Esophagus (tissue), 2 donors: ENCODE measurements around the gene SLC30A1. TPM values are rescaled to one million over a fixed set of nuclear protein-coding genes. Genes with fewer than 3 reads are reported as not detected.

Experiments
- H3K27ac ChIP-seq, 2 donors: one replicate each; pipeline ENCODE4 v1.5.1; 2013; ENCODE audit warnings: low read depth in 2 of 2, mild to moderate bottlenecking in 2 of 2, inconsistent platforms in 1 of 2, low read length in 1 of 2, moderate library complexity in 1 of 2
- H3K27me3 ChIP-seq, 2 donors: one replicate each; pipeline ENCODE4 v1.6.1; 2013; ENCODE audit warnings: low read length in 2 of 2, control low read depth in 1 of 2, mild to moderate bottlenecking in 1 of 2; ENCODE audit not compliant: insufficient read depth in 2 of 2, control insufficient read depth in 1 of 2
- H3K36me3 ChIP-seq, 2 donors: one replicate each; pipeline ENCODE4 v1.6.1; 2013; ENCODE audit warnings: low read length in 1 of 2; ENCODE audit not compliant: control insufficient read depth in 2 of 2, insufficient read depth in 2 of 2
- H3K4me1 ChIP-seq, 2 donors: one replicate each; pipeline ENCODE4 v1.6.1; 2013; ENCODE audit warnings: low read length in 1 of 2; ENCODE audit not compliant: control insufficient read depth in 2 of 2, insufficient read depth in 2 of 2
- H3K4me3 ChIP-seq, 2 donors: one replicate each; pipeline ENCODE4 v1.5.1; 2013; ENCODE audit warnings: low read length in 2 of 2, mild to moderate bottlenecking in 2 of 2, low read depth in 1 of 2, moderate library complexity in 1 of 2
- H3K9me3 ChIP-seq, 2 donors: one replicate each; pipeline ENCODE4 v1.6.1; 2013; ENCODE audit warnings: mild to moderate bottlenecking in 2 of 2, low read depth in 1 of 2, low read length in 1 of 2, moderate library complexity in 1 of 2; ENCODE audit not compliant: control insufficient read depth in 2 of 2, insufficient read depth in 1 of 2
- WGBS, 2 donors: extraction: QIAGEN DNeasy Blood & Tissue Kit; methylation state at CpG; one replicate each; pipeline ENCODE4 v1.1.7; 2013; 5-methylcytosine and 5-hydroxymethylcytosine counted together
- polyA plus RNA-seq, 2 donors: library from polyadenylated mRNA; stranded (reverse); fragments of 200-250 nt; gene quantifications; one replicate each; pipeline ENCODE4 v1.2.3, GENCODE V29; 2013
- donor health status: healthy with polysubstance abuse.
- donor health status: Bipolar disorder and iron deficiency.

SLC30A1 gene
- polyA plus RNA-seq, 2 donors = 2.6 to 3.5 TPM

GRCh38 chr1:211619033-211619996 lies 40.4 kb upstream of the SLC30A1 start:
- no peak overlapping the region for H3K27ac ChIP-seq
- no peak overlapping the region for H3K4me3 ChIP-seq
- no peaks in the 10 kb centered on the region for H3K9me3 ChIP-seq
- WGBS, 2 donors = 79 to 80% methylated on average over 8 of the region's 8 CpGs
- H3K36me3 ChIP-seq = no peaks in the 10 kb centered on the region
- H3K27me3 ChIP-seq = no peaks in the 10 kb centered on the region
- H3K4me1 ChIP-seq = peaks cover 0 to 6% of the 10 kb centered on the region in 2 donors

GRCh38 chr1:211616965-211617297 lies 38.0 kb upstream of the SLC30A1 start:
- no peaks in the 10 kb centered on the region for H3K9me3 ChIP-seq
- H3K27ac ChIP-seq = no peak overlapping the region
- H3K27me3 ChIP-seq = no peaks in the 10 kb centered on the region
- WGBS, 2 donors = 92 to 94% methylated on average over 5 of the region's 5 CpGs
- H3K4me3 ChIP-seq = no peak overlapping the region
- no peaks in the 10 kb centered on the region for H3K36me3 ChIP-seq
- peaks cover 0 to 9% of the 10 kb centered on the region in 2 donors for H3K4me1 ChIP-seq

GRCh38 chr1:211616231-211616964 lies 37.4 kb upstream of the SLC30A1 start:
- Histone ChIP-seq H3K9me3 (no peaks in the 10 kb centered on the region), H3K27me3 (no peaks in the 10 kb centered on the region), H3K36me3 (no peaks in the 10 kb centered on the region), H3K4me3 (no peak overlapping the region), H3K27ac (peak overlapping the region in 1 of 2 donors; percentile 11), H3K4me1 (peaks cover 2 to 9% of the 10 kb centered on the region in 2 donors)
- 63 to 74% methylated on average over 13 of the region's 13 CpGs for WGBS, 2 donors

DNA sequence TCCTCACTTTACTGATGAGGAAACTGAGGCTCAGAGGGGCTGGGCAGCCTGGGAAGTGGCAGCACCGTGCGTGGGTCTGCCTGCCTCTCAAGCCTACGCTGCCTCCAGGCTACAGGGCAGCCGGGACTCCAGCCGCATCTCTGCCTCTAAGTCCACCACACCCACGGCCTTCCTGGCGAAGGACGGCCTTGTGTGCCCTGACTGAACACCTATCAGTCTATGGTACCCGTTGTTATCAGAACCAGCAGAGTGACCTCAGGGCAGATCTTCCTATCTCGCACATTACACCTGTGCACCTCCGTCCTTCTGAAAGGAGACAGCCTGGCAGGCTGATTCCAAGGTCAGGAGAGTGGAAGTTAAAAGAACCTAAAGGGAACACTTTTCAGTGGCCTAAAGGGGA lies 35.7 kb upstream of the SLC30A1 start:
- no peaks in the 10 kb centered on the region for H3K36me3 ChIP-seq
- H3K4me1 ChIP-seq = peaks cover 5 to 9% of the 10 kb centered on the region in 2 donors
- no peak overlapping the region for H3K27ac ChIP-seq
- no peaks in the 10 kb centered on the region for H3K9me3 ChIP-seq
- no peaks in the 10 kb centered on the region for H3K27me3 ChIP-seq
- H3K4me3 ChIP-seq = no peak overlapping the region
- WGBS, 2 donors = 81 to 88% methylated on average over 11 of the region's 11 CpGs

DNA sequence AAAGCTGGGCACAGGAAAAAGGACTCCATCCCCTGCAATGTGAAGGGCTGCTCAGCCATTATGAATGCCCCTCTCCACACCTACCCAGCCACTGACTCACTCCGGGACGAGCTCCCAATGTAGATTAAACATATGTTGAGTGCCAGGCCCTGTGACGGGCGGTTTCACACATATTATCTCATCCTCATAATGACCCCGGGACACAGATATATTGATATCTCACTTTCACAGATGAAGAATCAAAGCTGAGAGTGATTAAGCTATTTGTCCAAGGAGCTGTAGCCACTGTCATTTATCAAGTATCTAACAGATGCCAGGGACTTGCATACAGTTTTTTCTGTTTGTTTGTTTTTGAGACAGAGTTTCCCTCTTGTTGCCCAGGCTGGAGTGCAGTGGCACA lies 35.0 kb upstream of the SLC30A1 start:
- 48 to 50% methylated on average over 5 of the region's 5 CpGs for WGBS, 2 donors
- Histone ChIP-seq H3K4me3 (no peak overlapping the region), H3K27me3 (no peaks in the 10 kb centered on the region), H3K36me3 (no peaks in the 10 kb centered on the region), H3K9me3 (no peaks in the 10 kb centered on the region), H3K27ac (no peak overlapping the region), H3K4me1 (peaks cover 5 to 7% of the 10 kb centered on the region in 2 donors)

DNA sequence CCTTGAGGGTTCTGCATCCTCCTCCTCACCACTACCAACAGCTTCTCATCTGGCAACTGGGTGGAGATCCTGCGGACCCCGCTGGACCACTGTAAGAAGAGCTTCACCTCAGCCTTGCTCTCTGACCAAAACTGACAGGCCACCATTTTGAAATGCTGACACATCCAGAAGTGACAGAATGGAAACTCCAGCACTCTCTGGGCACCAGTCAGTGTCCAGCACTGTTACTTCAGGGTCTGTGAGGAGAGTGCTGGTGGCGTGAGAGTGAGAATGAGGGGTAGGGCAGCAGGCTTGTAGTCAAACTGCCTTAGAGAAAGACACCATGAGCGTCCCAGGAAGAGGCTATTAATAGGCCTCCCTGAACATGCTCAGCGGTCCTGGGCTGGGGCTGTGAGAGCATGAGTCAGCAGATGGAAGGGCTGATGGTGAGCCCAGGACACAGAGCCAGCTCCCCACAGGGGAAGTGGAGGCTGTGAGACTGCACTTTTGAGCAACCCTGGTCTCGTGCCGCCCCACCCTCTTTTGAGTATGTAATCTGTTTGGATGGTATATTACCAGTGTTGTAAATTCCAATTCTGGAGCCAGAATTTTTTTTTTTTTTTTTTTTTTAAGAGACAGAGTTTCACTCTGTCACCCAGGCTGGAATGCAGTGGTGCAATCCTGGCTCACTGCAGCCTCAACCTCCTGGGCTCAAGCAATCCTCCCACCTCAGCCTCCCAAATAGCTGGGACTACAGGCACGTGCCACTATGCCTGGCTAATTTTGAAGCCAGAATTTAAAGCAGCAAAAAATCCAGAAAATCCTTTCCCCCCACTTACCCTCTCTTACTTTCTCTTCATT lies 34.4 kb upstream of the SLC30A1 start:
- no peaks in the 10 kb centered on the region for H3K9me3 ChIP-seq
- H3K36me3 ChIP-seq = no peaks in the 10 kb centered on the region
- no peaks in the 10 kb centered on the region for H3K27me3 ChIP-seq
- peak overlapping the region in 1 of 2 donors; percentile 57 for H3K27ac ChIP-seq
- no peak overlapping the region for H3K4me3 ChIP-seq
- WGBS, 2 donors = 54 to 69% methylated on average over 8 of the region's 8 CpGs
- peaks cover 5 to 7% of the 10 kb centered on the region in 2 donors for H3K4me1 ChIP-seq

DNA sequence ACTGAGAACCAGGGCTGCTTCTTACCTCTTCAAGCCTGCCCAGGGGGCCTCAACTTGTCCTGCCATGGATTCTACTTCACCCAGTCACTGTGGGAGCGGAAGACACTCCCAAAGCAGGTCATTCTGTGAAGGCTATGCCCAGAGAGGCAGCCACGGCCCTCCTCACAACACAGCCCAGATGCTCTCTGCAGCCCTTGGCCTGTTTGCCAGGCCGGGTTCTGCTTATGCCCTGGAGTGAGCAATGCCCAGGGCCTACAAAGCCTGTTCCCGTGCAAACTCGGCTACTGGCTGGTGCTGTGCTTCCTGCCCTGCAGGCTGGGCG lies 33.8 kb upstream of the SLC30A1 start:
- no peaks in the 10 kb centered on the region for H3K36me3 ChIP-seq
- no peaks in the 10 kb centered on the region for H3K27me3 ChIP-seq
- no peak overlapping the region for H3K4me3 ChIP-seq
- WGBS, 2 donors = 84 to 94% methylated on average over 6 of the region's 6 CpGs
- no peaks in the 10 kb centered on the region for H3K9me3 ChIP-seq
- peaks cover 5 to 7% of the 10 kb centered on the region in 2 donors for H3K4me1 ChIP-seq
- H3K27ac ChIP-seq = peak overlapping the region in 1 of 2 donors; percentile 57

GRCh38 chr1:211611818-211612217 lies 32.9 kb upstream of the SLC30A1 start:
- peaks cover 5 to 7% of the 10 kb centered on the region in 2 donors for H3K4me1 ChIP-seq
- peak overlapping the region in 1 of 2 donors; percentile 36 for H3K27ac ChIP-seq
- no peaks in the 10 kb centered on the region for H3K27me3 ChIP-seq
- no peaks in the 10 kb centered on the region for H3K36me3 ChIP-seq
- H3K4me3 ChIP-seq = no peak overlapping the region
- no peaks in the 10 kb centered on the region for H3K9me3 ChIP-seq
- WGBS, 2 donors = 83 to 90% methylated on average over 4 of the region's 4 CpGs
